NCI-H2107 treated with DMSO at 0.1 percent for 48 hours (cell line): ENCODE measurements around the gene UFL1.

Experiments used
- DNase-seq: peaks from one replicate; lab custom pipeline; 2025; ENCODE audit not compliant: unreplicated experiment; lab: John Stamatoyannopoulos, UW

The UFL1 gene

GRCh38 chr6:96571551-96571950, 49.9 kb downstream of the UFL1 start:
- no peak for DNase-seq

- DNase-seq = no peak
Measured at GRCh38 chr6:96575359-96575758, 53.8 kb downstream of the UFL1 start.

- DNase-seq = no peak
Measured at GRCh38 chr6:96576221-96576620, 54.6 kb downstream of the UFL1 start.

- no peak for DNase-seq
Measured at GRCh38 chr6:96582021-96582420, 60.4 kb downstream of the UFL1 start.

- DNase-seq = no peak
Measured at GRCh38 chr6:96582436-96582835, 60.8 kb downstream of the UFL1 start.

GRCh38 chr6:96604420-96604819, 82.8 kb downstream of the UFL1 start:
- peak; percentile 84 for DNase-seq
